Progenitor cell of endocrine pancreas (in vitro differentiated cells): ENCODE results near the gene RBM8A. TPM values are rescaled to one million over a fixed set of nuclear protein-coding genes. Genes with fewer than 3 reads are reported as not detected.

Experiments
- DNase-seq: peaks from one replicate; pipeline ENCODE4 v3.0.0; 2021; ENCODE audit warnings: low spot score; ENCODE audit not compliant: unreplicated experiment
- H3K27ac Mint-ChIP-seq: 2 replicates; pipeline ENCODE4 v1.8.0; 2021; ENCODE audit warnings: mild to moderate bottlenecking, moderate library complexity, mixed read lengths
- H3K27me3 Mint-ChIP-seq: 2 replicates; pipeline ENCODE4 v1.8.0; 2021; ENCODE audit warnings: mixed read lengths
- H3K36me3 Mint-ChIP-seq: 2 replicates; pipeline ENCODE4 v1.8.0; 2022; ENCODE audit warnings: mixed read lengths; ENCODE audit not compliant: insufficient read depth
- H3K4me1 Mint-ChIP-seq: 2 replicates; pipeline ENCODE4 v1.8.0; 2021; ENCODE audit warnings: low read depth, mixed read lengths
- H3K4me3 Mint-ChIP-seq: 2 replicates; pipeline ENCODE4 v1.8.0; 2021; ENCODE audit warnings: low read depth, mild to moderate bottlenecking, moderate library complexity, mixed read lengths
- H3K9me3 Mint-ChIP-seq: 2 replicates; pipeline ENCODE4 v1.8.0; 2021; ENCODE audit warnings: low read depth, mixed read lengths
- long read RNA-seq: library from polyadenylated mRNA; unstranded; transcript quantifications from one replicate; pipeline ENCODE4 v2.0.0, GENCODE V29; 2020
- total RNA-seq: library from RNA; stranded (reverse); gene quantifications from 2 replicates; pipeline ENCODE4 v1.2.1, GENCODE V29; 2021
- TF ChIP-seq, protein P1 (sequence below): fragments of 200-600 bp; sonication (generic); IDR thresholded peaks from one replicate; pipeline ENCODE4 v1.5.0; 2021; ENCODE audit warnings: antibody characterized with exemption, mild to moderate bottlenecking; ENCODE audit not compliant: unreplicated experiment

RBM8A gene
- 163 and 173 TPM in 2 replicates for total RNA-seq
- long read RNA-seq, full-length matches to known transcripts = 391 of 437 reads
- long read RNA-seq, partial matches to known transcripts = 15 of 437 reads
- long read RNA-seq, other reads (novel, unspliced or antisense) = 31 of 437 reads

DNA sequence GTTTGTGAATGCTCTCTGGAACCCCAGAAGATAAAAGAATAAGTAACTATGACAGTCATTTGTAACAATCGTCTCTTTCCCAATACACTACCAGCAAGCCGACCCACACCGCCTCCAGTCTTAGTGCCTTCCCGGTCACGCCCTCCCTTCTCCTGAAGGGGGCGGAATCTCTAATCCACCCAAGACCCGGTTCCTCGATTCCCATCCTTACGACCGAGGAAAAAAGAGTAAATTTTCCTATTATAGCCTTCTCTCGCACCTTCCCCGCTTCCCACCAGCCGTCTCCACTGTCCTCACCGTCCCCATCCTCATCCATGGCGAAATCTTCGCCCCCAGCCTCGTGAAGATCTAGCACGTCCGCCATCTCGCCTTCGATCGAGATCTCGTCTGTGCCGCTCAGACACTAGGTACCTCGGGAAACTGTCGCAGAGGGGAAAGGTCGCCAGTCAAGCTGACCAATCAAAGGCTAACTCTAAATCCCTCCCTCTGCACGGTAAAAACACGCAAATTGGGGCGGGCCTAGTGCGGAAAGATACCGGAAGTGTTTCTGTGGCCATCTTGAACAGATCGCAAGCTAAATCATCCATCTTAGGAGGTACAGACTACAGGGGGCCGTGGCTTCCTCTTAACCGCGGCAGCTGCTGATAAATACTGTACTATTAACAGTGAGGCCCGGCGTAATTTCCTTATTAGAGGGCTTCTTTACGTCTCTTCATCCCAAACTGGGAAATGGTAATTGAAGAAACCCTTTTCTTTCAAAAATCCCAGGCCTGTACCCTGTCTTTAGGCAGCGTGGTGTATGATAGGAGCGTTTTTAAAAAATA is at the start of gene RBM8A:
Gene RBM8A, minus strand, starts transcription at position 422 of the 824 bp plus-strand sequence. Its CDS starts 58 bp downstream, at position 364.
- no peak within 1 kb of the TSS for H3K27ac Mint-ChIP-seq
- TF ChIP-seq, protein P1, sequence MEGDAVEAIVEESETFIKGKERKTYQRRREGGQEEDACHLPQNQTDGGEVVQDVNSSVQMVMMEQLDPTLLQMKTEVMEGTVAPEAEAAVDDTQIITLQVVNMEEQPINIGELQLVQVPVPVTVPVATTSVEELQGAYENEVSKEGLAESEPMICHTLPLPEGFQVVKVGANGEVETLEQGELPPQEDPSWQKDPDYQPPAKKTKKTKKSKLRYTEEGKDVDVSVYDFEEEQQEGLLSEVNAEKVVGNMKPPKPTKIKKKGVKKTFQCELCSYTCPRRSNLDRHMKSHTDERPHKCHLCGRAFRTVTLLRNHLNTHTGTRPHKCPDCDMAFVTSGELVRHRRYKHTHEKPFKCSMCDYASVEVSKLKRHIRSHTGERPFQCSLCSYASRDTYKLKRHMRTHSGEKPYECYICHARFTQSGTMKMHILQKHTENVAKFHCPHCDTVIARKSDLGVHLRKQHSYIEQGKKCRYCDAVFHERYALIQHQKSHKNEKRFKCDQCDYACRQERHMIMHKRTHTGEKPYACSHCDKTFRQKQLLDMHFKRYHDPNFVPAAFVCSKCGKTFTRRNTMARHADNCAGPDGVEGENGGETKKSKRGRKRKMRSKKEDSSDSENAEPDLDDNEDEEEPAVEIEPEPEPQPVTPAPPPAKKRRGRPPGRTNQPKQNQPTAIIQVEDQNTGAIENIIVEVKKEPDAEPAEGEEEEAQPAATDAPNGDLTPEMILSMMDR = peak; percentile 74
- H3K9me3 Mint-ChIP-seq = no peaks in the 10 kb centered on the region
- peak; percentile 78 for DNase-seq
- H3K36me3 Mint-ChIP-seq = peaks cover 2% of the 10 kb centered on the region
- H3K4me1 Mint-ChIP-seq = peaks cover 4% of the 10 kb centered on the region
- H3K4me3 Mint-ChIP-seq = no peak within 1 kb of the TSS
- H3K27me3 Mint-ChIP-seq = no peaks in the 10 kb centered on the region

DNA sequence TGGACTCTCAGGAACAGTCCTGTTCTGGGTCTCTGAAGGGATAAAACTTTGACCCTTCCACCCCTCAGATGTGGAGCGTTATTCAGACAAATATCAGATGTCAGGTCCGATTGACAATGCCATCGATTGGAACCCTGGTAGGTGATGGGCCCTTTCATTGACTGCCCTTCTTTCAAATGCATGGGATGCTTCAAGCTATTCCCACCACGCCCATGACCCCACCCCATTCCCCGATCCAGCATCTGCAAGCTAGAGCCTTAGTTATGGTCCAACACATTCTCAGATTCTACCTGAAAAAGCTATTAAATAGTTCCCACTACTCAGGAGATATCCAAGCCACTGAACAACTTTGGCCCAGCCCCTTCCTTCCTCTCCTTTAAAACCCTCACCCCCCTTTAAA is 49.7 kb upstream of the RBM8A start:
- Mint-ChIP-seq H3K4me1 (peaks cover 4% of the 10 kb centered on the region), H3K27ac (no peak overlapping the region), H3K27me3 (no peaks in the 10 kb centered on the region), H3K9me3 (no peaks in the 10 kb centered on the region), H3K36me3 (peaks cover 1% of the 10 kb centered on the region), H3K4me3 (no peak overlapping the region)
- no peak for DNase-seq
- TF ChIP-seq, protein P1 = no peak

GRCh38 chr1:145975216-145975615 is 47.9 kb upstream of the RBM8A start:
- H3K36me3 Mint-ChIP-seq = peaks cover 1% of the 10 kb centered on the region
- TF ChIP-seq, protein P1 = no peak
- no peak overlapping the region for H3K27ac Mint-ChIP-seq
- H3K4me3 Mint-ChIP-seq = no peak overlapping the region
- H3K4me1 Mint-ChIP-seq = peaks cover 4% of the 10 kb centered on the region
- no peaks in the 10 kb centered on the region for H3K27me3 Mint-ChIP-seq
- no peaks in the 10 kb centered on the region for H3K9me3 Mint-ChIP-seq
- DNase-seq = no peak

- Mint-ChIP-seq H3K36me3 (peaks cover 1% of the 10 kb centered on the region), H3K27ac (no peak overlapping the region), H3K4me1 (peaks cover 4% of the 10 kb centered on the region), H3K9me3 (no peaks in the 10 kb centered on the region), H3K4me3 (no peak overlapping the region), H3K27me3 (no peaks in the 10 kb centered on the region)
- TF ChIP-seq, protein P1 = no peak
- DNase-seq = no peak
Observed at GRCh38 chr1:145974721-145975120, 47.4 kb upstream of the RBM8A start.

GRCh38 chr1:145972580-145972979 is 45.3 kb upstream of the RBM8A start:
- no peak for DNase-seq
- no peaks in the 10 kb centered on the region for H3K27me3 Mint-ChIP-seq
- no peak overlapping the region for H3K4me3 Mint-ChIP-seq
- H3K9me3 Mint-ChIP-seq = no peaks in the 10 kb centered on the region
- peaks cover 4% of the 10 kb centered on the region for H3K36me3 Mint-ChIP-seq
- H3K4me1 Mint-ChIP-seq = peaks cover 1% of the 10 kb centered on the region
- H3K27ac Mint-ChIP-seq = no peak overlapping the region
- TF ChIP-seq, protein P1 = no peak
